Measurements from ENCODE around the gene NPAS4. TPM values are rescaled to one million over a fixed set of nuclear protein-coding genes. Genes with fewer than 3 reads are reported as not detected.

The NPAS4 gene
- total and polyA plus RNA-seq, 9 of the 15 experiments (the other 6 are each of a cell fraction or from before 2014, with no cell fraction given) = not detected

DNA sequence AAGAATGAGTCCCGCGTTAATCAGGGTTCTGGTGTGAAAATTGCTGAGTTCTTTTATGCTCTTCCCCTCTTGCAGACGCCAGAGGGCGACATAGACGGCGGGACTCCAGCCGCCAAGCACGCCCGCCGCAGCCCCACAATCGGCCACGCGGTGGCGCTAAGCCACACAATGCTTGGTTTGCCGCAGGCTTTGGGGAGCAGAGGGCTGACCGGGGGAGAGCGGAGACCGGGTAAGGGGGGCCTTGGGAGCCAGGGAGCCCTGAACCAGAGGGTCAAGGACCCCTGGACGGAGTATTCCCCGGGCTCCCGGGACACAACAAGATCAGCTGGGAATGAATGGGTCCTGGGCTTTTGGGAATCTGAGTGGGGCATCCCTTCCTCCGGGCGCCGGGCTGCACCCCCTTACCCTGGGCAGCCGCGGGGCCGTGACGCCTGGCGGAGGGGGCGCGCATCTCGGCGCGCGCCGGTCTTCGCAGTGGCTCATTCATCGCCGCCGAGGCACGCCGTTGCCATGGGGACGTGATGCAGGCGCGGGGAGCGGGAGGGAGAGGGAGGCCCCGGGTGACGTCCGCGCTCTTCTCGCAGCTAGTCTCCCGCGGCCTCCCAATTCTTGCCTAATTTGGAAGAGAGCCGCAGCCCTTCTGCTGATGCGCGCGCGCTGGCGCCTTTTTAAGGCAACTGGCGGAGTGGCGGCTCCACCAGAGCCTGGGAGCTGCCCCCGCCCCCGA, 12.2 kb upstream of the NPAS4 start (continued):
- TF ChIP-seq, protein P1, sequence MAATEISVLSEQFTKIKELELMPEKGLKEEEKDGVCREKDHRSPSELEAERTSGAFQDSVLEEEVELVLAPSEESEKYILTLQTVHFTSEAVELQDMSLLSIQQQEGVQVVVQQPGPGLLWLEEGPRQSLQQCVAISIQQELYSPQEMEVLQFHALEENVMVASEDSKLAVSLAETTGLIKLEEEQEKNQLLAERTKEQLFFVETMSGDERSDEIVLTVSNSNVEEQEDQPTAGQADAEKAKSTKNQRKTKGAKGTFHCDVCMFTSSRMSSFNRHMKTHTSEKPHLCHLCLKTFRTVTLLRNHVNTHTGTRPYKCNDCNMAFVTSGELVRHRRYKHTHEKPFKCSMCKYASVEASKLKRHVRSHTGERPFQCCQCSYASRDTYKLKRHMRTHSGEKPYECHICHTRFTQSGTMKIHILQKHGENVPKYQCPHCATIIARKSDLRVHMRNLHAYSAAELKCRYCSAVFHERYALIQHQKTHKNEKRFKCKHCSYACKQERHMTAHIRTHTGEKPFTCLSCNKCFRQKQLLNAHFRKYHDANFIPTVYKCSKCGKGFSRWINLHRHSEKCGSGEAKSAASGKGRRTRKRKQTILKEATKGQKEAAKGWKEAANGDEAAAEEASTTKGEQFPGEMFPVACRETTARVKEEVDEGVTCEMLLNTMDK (IDR thresholded peaks at IDR 0.05; ENCODE audit: borderline replicate concordance, insufficient read depth, low read depth, low read length, poor library complexity, severe bottlenecking) = peak; percentile 87
- TF ChIP-seq CREB1 (IDR thresholded peaks at IDR 0.05) (no peak), CREB1 (CRISPR knock-in tag; IDR thresholded peaks at IDR 0.05) (peak; percentile 46), ETV5 (CRISPR knock-in tag; IDR thresholded peaks at IDR 0.05; ENCODE audit: low read depth) (no peak), ILF3 (IDR thresholded peaks at IDR 0.05; ENCODE audit: borderline replicate concordance) (0 out of 2 replicates have a peak, but pooled peaks have one; percentile 54), SOX6 (IDR thresholded peaks at IDR 0.05) (0 out of 2 replicates have a peak, but pooled peaks have one; percentile 32), HDAC3 (IDR thresholded peaks at IDR 0.05; ENCODE audit: borderline replicate concordance, partially characterized antibody) (no peak), MAFG (tag; conservative IDR thresholded peaks at IDR 0.05) (peak; percentile 27; the same call in 1 of the 2 replicates), EZH2 (IDR thresholded peaks at IDR 0.05; ENCODE audit: borderline replicate concordance, low read depth, low read length) (no peak), FOXA3 (CRISPR knock-in tag; conservative IDR thresholded peaks at IDR 0.05 in 1 of 2, IDR thresholded peaks at IDR 0.05 in 1 of 2) (no peak), XRCC3 (IDR thresholded peaks at IDR 0.05) (no peak), ZNF561 (CRISPR knock-in tag; conservative IDR thresholded peaks at IDR 0.05) (no peak), NFE2 (IDR thresholded peaks at IDR 0.05; ENCODE audit: low read depth) (peak; percentile 55), CTCF (IDR thresholded peaks at IDR 0.05 in 2 of 3, conservative IDR thresholded peaks at IDR 0.05 in 1 of 3; ENCODE audit: insufficient read depth in 2 of 3, low read depth in 1 of 3, low read length in 3 of 3) (peak; percentile 99 to 100 (median 99)), ZBTB7A (IDR thresholded peaks at IDR 0.05; ENCODE audit: borderline replicate concordance, control insufficient read depth, low read depth, low read length) (0 out of 2 replicates have a peak, but pooled peaks have one; percentile 29), NRF1 (conservative IDR thresholded peaks at IDR 0.05 in 1 of 2, IDR thresholded peaks at IDR 0.05 in 1 of 2) (peak; percentile 73 to 78), GABPB1 (CRISPR knock-in tag; IDR thresholded peaks at IDR 0.05) (peak; percentile 75), ESRRA (IDR thresholded peaks at IDR 0.05; ENCODE audit: borderline replicate concordance, low read depth) (peak; percentile 18; the same call in 1 of the 2 replicates)
- TF ChIP-seq, protein P2, sequence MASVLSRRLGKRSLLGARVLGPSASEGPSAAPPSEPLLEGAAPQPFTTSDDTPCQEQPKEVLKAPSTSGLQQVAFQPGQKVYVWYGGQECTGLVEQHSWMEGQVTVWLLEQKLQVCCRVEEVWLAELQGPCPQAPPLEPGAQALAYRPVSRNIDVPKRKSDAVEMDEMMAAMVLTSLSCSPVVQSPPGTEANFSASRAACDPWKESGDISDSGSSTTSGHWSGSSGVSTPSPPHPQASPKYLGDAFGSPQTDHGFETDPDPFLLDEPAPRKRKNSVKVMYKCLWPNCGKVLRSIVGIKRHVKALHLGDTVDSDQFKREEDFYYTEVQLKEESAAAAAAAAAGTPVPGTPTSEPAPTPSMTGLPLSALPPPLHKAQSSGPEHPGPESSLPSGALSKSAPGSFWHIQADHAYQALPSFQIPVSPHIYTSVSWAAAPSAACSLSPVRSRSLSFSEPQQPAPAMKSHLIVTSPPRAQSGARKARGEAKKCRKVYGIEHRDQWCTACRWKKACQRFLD (CRISPR knock-in tag; IDR thresholded peaks at IDR 0.05) = peak; percentile 30; the same call in 1 of the 2 replicates
